ENCODE results near the gene MLXIP.
"Not testable (repeated sequence)": the region's sequence is repeated elsewhere in the genome, so short reads cannot be mapped to it uniquely, and the experiment has no call there.

MLXIP gene

GRCh38 chr12:122158700-122159285, 80.2 kb downstream of the MLXIP start:
- DNase-seq: no peak

- DNase-seq: no peak
Measured at GRCh38 chr12:122159882-122160281, 81.3 kb downstream of the MLXIP start.

GRCh38 chr12:122160761-122161160, 82.2 kb downstream of the MLXIP start:
- DNase-seq: no peak

- DNase-seq: no peak
Measured at GRCh38 chr12:122161682-122162081, 83.1 kb downstream of the MLXIP start.

- DNase-seq: no peak
Measured at GRCh38 chr12:122162976-122163375, 84.4 kb downstream of the MLXIP start.

- DNase-seq: no peak
Measured at GRCh38 chr12:122166422-122167349, 88.1 kb downstream of the MLXIP start.

- DNase-seq: no peak
Measured at GRCh38 chr12:122167356-122167925, 88.9 kb downstream of the MLXIP start.

GRCh38 chr12:122168492-122168891, 89.9 kb downstream of the MLXIP start:
- DNase-seq: no peak

- no peak for DNase-seq
Measured at GRCh38 chr12:122171399-122171798, 92.8 kb downstream of the MLXIP start.

- DNase-seq: no peak
Measured at GRCh38 chr12:122172262-122172939, 93.8 kb downstream of the MLXIP start.

- no peak for DNase-seq
Measured at GRCh38 chr12:122174155-122174845, 95.7 kb downstream of the MLXIP start, which contains the start of gene IL31. Gene IL31, minus strand, starts transcription at chr12:122174221. Its CDS starts 49 bp downstream, at chr12:122174172.

GRCh38 chr12:122176473-122176872, 97.9 kb downstream of the MLXIP start:
- DNase-seq: not testable (repeated sequence)

GRCh38 chr12:122182887-122183587, 104.5 kb downstream of the MLXIP start, which contains the start of gene LRRC43:
Gene LRRC43, plus strand, starts transcription at chr12:122183123. Its CDS starts 22 bp downstream, at chr12:122183145.
- DNase-seq: peak; percentile 12

GRCh38 chr12:122183588-122183940, 105.0 kb downstream of the MLXIP start:
- no peak for DNase-seq

- no peak for DNase-seq
Measured at GRCh38 chr12:122184517-122184916, 106.0 kb downstream of the MLXIP start.

GRCh38 chr12:122185079-122185478, 106.5 kb downstream of the MLXIP start:
- no peak for DNase-seq

- no peak for DNase-seq
Measured at GRCh38 chr12:122185494-122186082, 107.0 kb downstream of the MLXIP start.

- DNase-seq: no peak
Measured at GRCh38 chr12:122187466-122187865, 108.9 kb downstream of the MLXIP start.

- no peak for DNase-seq
Measured at GRCh38 chr12:122189626-122190475, 111.3 kb downstream of the MLXIP start.
